Spleen (tissue), 11 donors: ENCODE data around the gene ALKBH5. TPM values are rescaled to one million over a fixed set of nuclear protein-coding genes. Genes with fewer than 3 reads are reported as not detected.

Experiments used
- DNase-seq: peaks from one replicate; pipeline ENCODE4 v3.0.0-alpha.2; 2020
- H3K27ac ChIP-seq, 8 donors: fragments of 200-600 bp; sonication (generic) in 7 of 8; 1 replicate in 4 of 8; 2 replicates in 4 of 8; pipeline versions ENCODE4 v1.5.0 to v1.8.0; 2016 to 2021; ENCODE audit warnings: inconsistent platforms in 4 of 8, mild to moderate bottlenecking in 4 of 8, moderate library complexity in 1 of 8
- H3K27me3 ChIP-seq, 7 donors: fragments of 200-600 bp; sonication (generic) in 6 of 7; replicated peaks in 1 of 7; 1 replicate in 4 of 7; 2 replicates in 3 of 7; pipeline versions ENCODE4 v1.5.0 to v1.8.0; 2016 to 2021; ENCODE audit warnings: inconsistent platforms in 3 of 7, mild to moderate bottlenecking in 1 of 7
- H3K36me3 ChIP-seq, 6 donors: fragments of 200-600 bp; sonication (generic) in 5 of 6; 1 replicate in 4 of 6; 2 replicates in 2 of 6; pipeline versions ENCODE4 v1.5.0 to v1.8.0; 2016 to 2021; ENCODE audit warnings: inconsistent platforms in 2 of 6
- H3K4me1 ChIP-seq, 6 donors: fragments of 200-600 bp; sonication (generic) in 5 of 6; 1 replicate in 3 of 6; 2 replicates in 3 of 6; pipeline versions ENCODE4 v1.5.0 to v1.8.0; 2016 to 2021; ENCODE audit warnings: inconsistent platforms in 3 of 6
- H3K4me3 ChIP-seq, 8 donors: fragments of 200-600 bp; sonication (generic) in 7 of 8; 1 replicate in 4 of 8; 2 replicates in 4 of 8; pipeline versions ENCODE4 v1.5.0 to v1.8.0; 2016 to 2021; ENCODE audit warnings: inconsistent platforms in 4 of 8, mild to moderate bottlenecking in 4 of 8, moderate library complexity in 2 of 8
- H3K9me3 ChIP-seq, 8 donors: fragments of 200-600 bp; sonication (generic) in 7 of 8; 1 replicate in 4 of 8; 2 replicates in 4 of 8; pipeline versions ENCODE4 v1.5.0 to v1.8.0; 2016 to 2021; ENCODE audit warnings: inconsistent platforms in 4 of 8
- CTCF ChIP-seq, 11 experiments: fragments of 200-600 bp in 7 of 11; fragments of 450-650 bp in 4 of 11; sonication (generic) in 4 of 11; IDR thresholded peaks in 8 of 11; conservative IDR thresholded peaks in 3 of 11; 1 replicate in 7 of 11; 2 replicates in 4 of 11; pipeline versions ENCODE4 v1.4.0 to v1.8.0; 2016 to 2021; ENCODE audit warnings: antibody characterized with exemption in 11 of 11, inconsistent platforms in 4 of 11, mild to moderate bottlenecking in 1 of 11
- POLR2A ChIP-seq, 3 donors: fragments of 450-650 bp; IDR thresholded peaks; one replicate each; pipeline ENCODE4 v1.5.1; 2017; ENCODE audit warnings: antibody characterized with exemption in 3 of 3, mild to moderate bottlenecking in 1 of 3
- POLR2AphosphoS5 ChIP-seq, 3 donors: sonication (generic); formaldehyde crosslinking; IDR thresholded peaks; one replicate each; pipeline ENCODE4 v1.5.1; 2017; ENCODE audit warnings: antibody characterized with exemption in 3 of 3
- WGBS, 5 donors: extraction: QIAGEN DNeasy Blood & Tissue Kit in 3 of 5; methylation state at CpG; one replicate each; pipeline versions ENCODE4 v1.1.5 to v1.1.7; 2013 to 2018; 5-methylcytosine and 5-hydroxymethylcytosine counted together
- intact Hi-C: fragments of 100-400 bp; cut with DNase I; formaldehyde crosslinking; loops from one replicate; pipeline ENCODE4 v1.15.0; 2023; ENCODE audit warnings: low total_unique reads
- polyA plus RNA-seq, 3 donors: library from polyadenylated mRNA; stranded (reverse); fragments of 200-250 nt; gene quantifications; one replicate each; pipeline ENCODE4 v1.2.1, GENCODE V29; 2013
- total RNA-seq, 7 donors: library from RNA; depleted of rRNA in 3 of 7; stranded (reverse); fragments of >200 nt in 3 of 7; fragmentation: NEBNext Ultra II Directional in 4 of 7; extraction: Animal tissue kit (Norgen Biotek cat#: 25700) in 4 of 7; gene quantifications; one replicate each; pipeline versions ENCODE4 v1.1.0 to v1.2.1, GENCODE V29; 2016 to 2021
- donor health status: healthy with polysubstance abuse.
- donor health status: DM: no; HTN: no; CAD: no; lungs with moderate emphysema.
- donor health status: DM: no; HTN: no; CAD: no.
- donor health status: Bipolar disorder and iron deficiency.
- donor health status: healthy.
- donor health status: DM: no; HTN: no; CAD: no.
- donor health status: DM: yes; HTN: yes; CAD: no.

Gene ALKBH5
- total and polyA plus RNA-seq, 10 donors, result 27.1 to 120 (median 94.3) TPM

GRCh38 chr17:18146980-18147379, 36.6 kb upstream of the ALKBH5 start:
- Histone ChIP-seq H3K27me3 (peaks cover 0 to 17% (median 0%) of the 10 kb centered on the region in 7 donors), H3K4me1 (no peaks in the 10 kb centered on the region), H3K9me3 (no peaks in the 10 kb centered on the region), H3K4me3 (no peak overlapping the region), H3K36me3 (no peaks in the 10 kb centered on the region), H3K27ac (no peak overlapping the region)
- DNase-seq, result no peak
- intact Hi-C loops, result no loop called here
- no peak for TF ChIP-seq POLR2A (IDR thresholded peaks at IDR 0.05)
- no peak for TF ChIP-seq POLR2AphosphoS5 (IDR thresholded peaks at IDR 0.05)
- no peak for TF ChIP-seq CTCF (IDR thresholded peaks at IDR 0.05 in 8 of 11, conservative IDR thresholded peaks at IDR 0.05 in 3 of 11)
- 71 to 83% (median 77%) methylated on average over 3 of the region's 3 CpGs for WGBS, 5 donors

GRCh38 chr17:18148586-18148985, 35.0 kb upstream of the ALKBH5 start:
- 90 to 100% (median 95%) methylated on average over 1 to 7 of the region's 7 CpGs for WGBS, 5 donors
- intact Hi-C loops, result no loop called here
- TF ChIP-seq POLR2A (IDR thresholded peaks at IDR 0.05) (no peak), POLR2AphosphoS5 (IDR thresholded peaks at IDR 0.05) (no peak), CTCF (IDR thresholded peaks at IDR 0.05 in 8 of 11, conservative IDR thresholded peaks at IDR 0.05 in 3 of 11) (no peak)

GRCh38 chr17:18151290-18151689, 32.3 kb upstream of the ALKBH5 start:
- intact Hi-C loops, result no loop called here
- Histone ChIP-seq H3K27me3 (no peaks in the 10 kb centered on the region), H3K36me3 (no peaks in the 10 kb centered on the region), H3K4me1 (peaks cover 4 to 27% (median 16%) of the 10 kb centered on the region in 6 donors), H3K4me3 (no peak overlapping the region), H3K27ac (no peak overlapping the region), H3K9me3 (no peaks in the 10 kb centered on the region)
- 83 to 97% (median 91%) methylated on average over 8 to 9 of the region's 9 CpGs for WGBS, 5 donors
- no peak for DNase-seq
- no peak for TF ChIP-seq CTCF (IDR thresholded peaks at IDR 0.05 in 8 of 11, conservative IDR thresholded peaks at IDR 0.05 in 3 of 11)
- no peak for TF ChIP-seq POLR2AphosphoS5 (IDR thresholded peaks at IDR 0.05)
- TF ChIP-seq POLR2A (IDR thresholded peaks at IDR 0.05), result no peak

More at GRCh38 chr17:18148586-18148985, 35.0 kb upstream of the ALKBH5 start:
- H3K4me1 ChIP-seq, result peaks cover 4 to 16% (median 8%) of the 10 kb centered on the region in 6 donors
- no peak overlapping the region for H3K4me3 ChIP-seq
- no peaks in the 10 kb centered on the region for H3K36me3 ChIP-seq
- no peak for DNase-seq
- no peaks in the 10 kb centered on the region for H3K9me3 ChIP-seq
- H3K27me3 ChIP-seq, result peaks cover 0 to 7% (median 0%) of the 10 kb centered on the region in 7 donors
- H3K27ac ChIP-seq, result no peak overlapping the region

- H3K9me3 ChIP-seq, result no peaks in the 10 kb centered on the region
- H3K27ac ChIP-seq, result no peak overlapping the region
- H3K36me3 ChIP-seq, result no peaks in the 10 kb centered on the region
- H3K4me1 ChIP-seq, result peaks cover 9 to 58% (median 35%) of the 10 kb centered on the region in 6 donors
- no peaks in the 10 kb centered on the region for H3K27me3 ChIP-seq
- intact Hi-C loops, result no loop called here
- 83 to 95% (median 92%) methylated on average over 12 to 14 of the region's 14 CpGs for WGBS, 5 donors
- no peak overlapping the region for H3K4me3 ChIP-seq
- TF ChIP-seq POLR2A (IDR thresholded peaks at IDR 0.05) (no peak), POLR2AphosphoS5 (IDR thresholded peaks at IDR 0.05) (no peak)
- DNase-seq, result no peak
Observed at GRCh38 chr17:18155179-18155578, 28.4 kb upstream of the ALKBH5 start.
